ENCODE data around the gene ARMC9.
A peak's percentile ranks its signal among the peaks of the same experiment; 100 is the strongest.

ARMC9 gene

GRCh38 chr2:231258701-231259100, 60.3 kb downstream of the ARMC9 start:
- no peak for DNase-seq
- intact Hi-C loops (cut with DNase I), result no loop called here

DNA sequence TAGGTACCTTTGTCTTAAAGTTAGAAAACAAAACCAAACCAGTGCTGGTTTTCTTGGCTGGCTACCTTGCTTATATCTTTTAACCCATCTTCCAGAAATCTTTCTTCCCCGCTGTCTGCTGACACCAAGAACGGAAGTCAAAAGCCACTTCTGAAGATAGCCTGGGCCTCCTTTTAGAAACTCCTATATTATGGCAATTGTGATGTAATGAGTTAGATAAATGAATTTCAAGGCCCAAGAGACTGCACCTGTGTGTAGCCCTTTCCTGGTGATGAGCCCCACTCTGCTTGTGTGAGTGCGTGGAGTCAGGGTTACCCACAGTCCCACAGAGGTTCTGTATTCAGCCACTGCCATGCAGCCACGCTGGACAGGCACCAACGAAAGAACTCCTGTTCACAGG, 60.7 kb downstream of the ARMC9 start:
- DNase-seq, result no peak
- intact Hi-C loops (cut with DNase I), result no loop called here

DNA sequence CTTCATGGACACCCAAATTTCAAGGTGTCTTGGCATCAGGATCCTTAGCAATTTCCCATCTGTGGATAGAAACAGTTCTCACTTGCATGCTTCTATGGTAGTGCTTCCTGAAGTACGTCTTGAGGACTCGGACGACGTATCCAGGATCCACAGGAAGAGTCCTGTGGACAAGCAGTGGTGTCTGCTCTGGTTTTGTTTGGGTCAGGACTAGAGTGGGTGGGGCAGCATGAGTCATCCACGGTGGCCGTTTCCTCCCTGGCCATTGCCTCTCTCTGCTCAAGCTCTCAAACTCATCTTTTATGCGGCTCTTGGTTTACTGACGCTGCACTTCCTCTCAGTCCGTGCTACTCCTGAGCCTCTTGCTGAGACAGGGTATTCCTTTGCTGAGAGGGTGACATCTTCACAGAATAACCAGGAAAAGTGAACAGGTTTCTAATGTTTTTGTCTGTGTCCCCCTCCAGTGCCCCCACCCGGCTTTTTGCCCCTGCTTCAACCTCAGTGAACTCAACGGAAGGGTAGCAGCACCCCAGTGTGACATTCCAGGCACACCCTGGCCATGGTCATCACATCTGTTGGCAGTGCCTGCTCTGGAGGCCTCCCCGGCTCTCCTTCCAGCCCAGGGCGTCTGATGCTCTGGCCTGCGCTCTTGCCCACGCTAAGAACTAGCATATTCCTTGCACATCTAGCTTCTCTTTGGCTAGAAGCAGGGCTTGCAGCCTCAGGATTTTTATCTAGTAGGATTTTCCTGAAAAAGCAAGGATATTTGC, 62.2 kb downstream of the ARMC9 start:
- intact Hi-C loops (cut with DNase I), result no loop called here
- DNase-seq, result no peak

- intact Hi-C loops (cut with DNase I), result no loop called here
- DNase-seq, result no peak
Observed at GRCh38 chr2:231263118-231263831, 64.8 kb downstream of the ARMC9 start.

DNA sequence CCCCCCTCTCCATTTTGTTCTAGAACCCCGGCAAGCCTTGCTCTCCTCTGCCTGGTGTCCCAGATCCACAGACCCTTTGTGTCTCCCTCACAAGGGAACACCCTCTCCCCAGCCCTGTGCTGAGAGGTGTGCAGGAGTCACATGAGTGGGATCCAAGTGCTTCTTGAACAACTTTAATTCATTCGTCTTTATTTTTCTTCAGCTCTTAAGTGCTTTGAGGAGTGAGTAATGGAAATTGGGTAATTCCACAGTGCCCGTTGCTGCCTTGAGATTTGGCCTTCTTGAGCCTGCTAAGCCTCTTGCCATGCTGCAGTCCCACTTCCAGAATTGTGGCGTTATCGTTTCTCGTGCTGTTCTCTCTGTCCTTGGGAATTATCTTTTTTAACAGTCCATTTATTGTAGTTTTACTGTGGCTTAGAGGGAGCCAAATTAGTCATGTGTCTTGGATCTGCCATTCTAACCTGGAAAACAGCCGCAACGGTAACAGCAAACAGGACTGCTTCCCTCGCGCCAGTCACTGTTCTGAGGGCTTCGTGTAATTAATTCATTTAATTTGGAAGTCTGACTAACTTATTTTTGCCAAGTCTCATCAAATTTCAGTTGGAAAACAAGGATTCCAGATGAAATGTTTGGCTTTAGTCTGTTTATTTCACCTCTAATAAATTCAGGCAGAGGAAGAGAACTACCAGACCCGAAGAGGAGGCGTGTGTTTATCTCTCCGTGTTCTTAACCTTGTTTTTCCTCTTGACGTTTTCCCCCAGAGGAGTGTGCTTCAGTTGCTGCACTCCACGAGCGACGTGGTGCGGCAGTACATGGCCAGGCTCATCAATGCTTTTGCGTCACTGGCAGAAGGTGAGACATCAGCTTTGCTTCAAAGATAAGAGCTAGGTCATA, 72.0 kb downstream of the ARMC9 start:
- DNase-seq, result peak in 2 of 42 donors; percentile 14 to 55
- intact Hi-C loops (cut with DNase I), result no loop called here

DNA sequence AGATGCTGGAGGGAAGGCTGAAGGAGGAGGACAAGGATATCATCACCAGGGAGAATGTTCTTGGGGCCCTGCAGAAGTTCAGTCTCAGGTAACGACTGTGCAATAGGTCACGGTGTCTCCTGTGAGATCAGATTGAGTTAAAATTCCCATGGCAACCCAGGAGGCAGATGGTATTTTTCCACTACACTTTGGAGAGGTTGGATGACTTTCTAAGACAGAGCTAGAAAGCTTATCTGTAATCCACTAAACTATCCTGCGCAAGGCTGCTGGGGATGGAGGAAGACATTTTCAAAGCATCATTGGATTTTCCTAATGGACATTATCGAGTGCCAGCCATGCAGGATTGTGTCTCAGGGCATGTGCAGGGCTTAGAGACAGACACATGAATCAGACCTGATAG, 74.6 kb downstream of the ARMC9 start:
- DNase-seq, result peak in 10 of 42 donors; percentile 11 to 48 (median 30)
- intact Hi-C loops (cut with DNase I), result no loop called here

GRCh38 chr2:231276987-231277386, 78.6 kb downstream of the ARMC9 start:
- intact Hi-C loops (cut with DNase I), result no loop called here
- DNase-seq, result no peak

- DNase-seq, result no peak
- intact Hi-C loops (cut with DNase I), result no loop called here
Observed at GRCh38 chr2:231277962-231278361, 79.5 kb downstream of the ARMC9 start.

DNA sequence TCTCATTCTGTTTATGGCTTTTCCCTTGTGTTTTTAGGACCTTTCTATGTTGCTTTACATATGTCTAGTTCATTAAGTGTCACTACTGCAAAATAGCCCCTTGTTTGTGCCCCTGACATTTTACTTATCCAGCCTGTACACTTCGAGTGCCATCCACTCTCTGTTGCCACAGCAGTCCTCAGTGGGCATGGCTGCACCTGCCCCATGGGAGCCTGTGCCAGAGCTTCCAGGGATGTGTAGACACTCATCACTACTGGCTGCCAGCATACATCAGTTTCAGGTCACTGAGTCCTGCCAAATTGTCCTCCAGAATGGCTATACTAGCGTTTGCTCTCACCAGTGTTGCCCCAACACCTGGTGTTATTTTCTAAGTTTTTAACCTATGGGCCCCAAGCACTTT, 80.4 kb downstream of the ARMC9 start:
- no peak for DNase-seq

GRCh38 chr2:231280846-231281245, 82.4 kb downstream of the ARMC9 start:
- intact Hi-C loops (cut with DNase I), result no loop called here
- DNase-seq, result no peak

More for the DNA sequence above, 80.4 kb downstream of the ARMC9 start:
- intact Hi-C loops (cut with DNase I), result no loop called here

DNA sequence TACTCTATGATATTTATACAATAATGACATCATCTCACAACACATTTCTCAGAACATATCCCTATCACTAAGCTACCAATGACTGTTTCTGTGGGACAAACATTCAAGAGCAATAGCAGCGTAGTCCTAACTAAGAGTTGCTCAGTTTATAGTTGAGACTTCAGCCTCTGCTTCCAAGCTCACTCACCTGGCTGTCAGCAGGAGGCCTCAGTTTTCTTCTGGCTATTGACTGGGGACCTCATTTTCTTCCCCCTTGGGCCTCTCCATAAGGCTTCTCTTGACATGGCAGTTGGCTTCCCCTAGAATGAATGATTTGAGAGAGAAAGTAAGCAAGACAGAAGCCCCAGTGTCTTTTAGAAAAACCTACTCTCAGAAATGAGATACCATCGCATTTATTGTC, 85.9 kb downstream of the ARMC9 start:
- no peak for DNase-seq
- intact Hi-C loops (cut with DNase I), result no loop called here

DNA sequence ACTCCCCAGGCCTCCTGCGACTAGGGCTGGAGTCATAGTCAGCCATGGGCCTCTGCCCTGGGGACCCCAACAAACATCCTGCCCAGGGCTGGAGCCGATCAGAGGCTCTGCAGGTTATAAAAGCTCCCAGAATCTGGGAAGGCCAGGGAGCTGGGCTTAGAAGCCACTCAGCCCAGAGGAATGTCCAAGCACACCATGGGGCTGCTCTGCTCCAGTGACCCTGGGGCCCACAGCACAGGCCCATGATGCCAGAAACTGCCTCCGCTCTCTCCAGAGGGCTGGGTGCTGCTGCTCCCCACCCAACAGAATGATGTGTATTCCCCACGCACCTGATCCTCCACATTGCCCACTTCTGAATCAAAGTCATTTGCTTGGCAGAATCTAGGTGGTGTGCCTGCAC, 88.5 kb downstream of the ARMC9 start:
- no peak for DNase-seq
- intact Hi-C loops (cut with DNase I), result no loop called here

DNA sequence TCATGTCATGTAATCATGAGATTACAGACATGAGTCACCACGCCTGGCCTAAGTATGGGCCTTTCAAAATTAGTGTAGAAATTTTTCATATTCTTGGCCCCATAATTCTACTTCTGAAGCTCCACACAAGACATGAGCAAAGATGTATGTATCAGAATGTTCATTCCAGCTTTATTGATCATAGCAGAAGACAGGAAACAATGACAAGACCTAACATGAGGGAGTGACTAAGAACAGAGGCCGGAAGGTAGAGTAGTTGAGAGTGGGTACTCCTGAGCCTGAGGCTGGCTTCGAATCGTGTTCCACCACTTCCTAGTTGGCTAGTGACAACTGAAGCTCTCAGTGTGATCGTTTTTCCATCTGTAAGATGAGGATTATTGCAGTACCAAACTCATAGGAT, 89.3 kb downstream of the ARMC9 start:
- no peak for DNase-seq
- intact Hi-C loops (cut with DNase I), result no loop called here

DNA sequence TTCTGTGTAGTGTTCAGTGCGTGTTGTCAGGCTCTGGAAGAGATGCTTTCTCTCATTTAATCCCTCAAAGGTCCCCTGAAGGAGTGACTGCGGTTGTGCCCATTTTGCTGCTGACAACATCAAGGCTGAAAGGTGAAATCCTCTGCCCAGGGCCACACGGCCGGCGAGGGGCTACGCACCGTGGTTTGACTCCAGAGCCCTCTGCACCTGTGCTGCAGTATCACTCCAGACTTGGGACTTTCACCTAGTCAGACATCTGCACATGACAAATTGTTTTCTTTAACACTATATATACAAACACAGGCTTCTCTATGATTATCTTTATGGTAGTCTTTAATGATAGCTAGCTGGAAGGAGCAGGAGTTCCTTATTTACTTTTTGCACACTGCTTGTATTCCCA, 90.2 kb downstream of the ARMC9 start:
- intact Hi-C loops (cut with DNase I), result no loop called here
- DNase-seq, result no peak

GRCh38 chr2:231290321-231291015, 92.0 kb downstream of the ARMC9 start:
- intact Hi-C loops (cut with DNase I), result loop anchor here (10.0 kb wide), 1 partner anchor 56 kb away; no protein-coding TSS in a partner anchor
- no peak for DNase-seq

DNA sequence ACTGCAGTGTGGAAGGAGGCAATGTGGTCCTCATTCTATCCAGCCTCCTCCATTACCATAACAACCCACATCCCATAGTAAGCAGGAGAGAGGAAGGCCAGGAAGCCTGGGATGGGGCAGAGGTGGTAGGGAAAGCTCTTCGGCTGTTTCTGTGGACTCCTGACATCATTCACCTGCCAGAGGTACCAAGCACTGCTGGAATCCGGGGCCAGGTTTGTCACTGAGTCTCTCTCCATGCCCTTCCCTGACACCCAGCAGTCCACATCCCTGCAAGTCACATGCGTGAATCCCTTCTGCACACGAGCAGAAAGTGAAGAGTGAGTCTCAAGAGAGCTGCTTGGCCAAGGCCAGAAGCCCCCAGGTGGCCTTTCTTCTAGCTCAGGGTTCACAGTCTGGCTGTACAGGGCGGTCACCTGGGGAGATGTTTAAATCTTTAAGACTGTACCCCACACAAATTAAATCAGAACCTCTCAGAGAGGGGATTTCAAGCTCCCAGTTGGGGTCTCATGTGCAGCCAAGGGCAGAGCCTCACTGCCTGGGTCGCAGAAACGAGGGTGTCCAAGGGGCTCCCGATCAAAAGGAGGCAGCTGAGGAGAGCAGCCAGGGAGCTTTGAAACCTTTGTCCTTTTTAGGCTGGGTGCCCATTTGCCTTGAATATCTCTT, 94.2 kb downstream of the ARMC9 start:
- DNase-seq, result no peak
- intact Hi-C loops (cut with DNase I), result loop anchor here (10.0 kb wide), 1 partner anchor 58 kb away; no protein-coding TSS in a partner anchor

- intact Hi-C loops (cut with DNase I), result loop anchor here (10.0 kb wide), 1 partner anchor 58 kb away; no protein-coding TSS in a partner anchor
Observed at GRCh38 chr2:231293163-231293562, 94.7 kb downstream of the ARMC9 start.

GRCh38 chr2:231294116-231294515, 95.7 kb downstream of the ARMC9 start:
- intact Hi-C loops (cut with DNase I), result loop anchor here (10.0 kb wide), 1 partner anchor 59 kb away; no protein-coding TSS in a partner anchor
- DNase-seq, result no peak

More at GRCh38 chr2:231293163-231293562, 94.7 kb downstream of the ARMC9 start:
- no peak for DNase-seq

Measured in head of caudate nucleus (tissue), 42 donors.